GM12878 (cell line): ENCODE results near the gene ABCC9. TPM values are rescaled to one million over a fixed set of nuclear protein-coding genes. Genes with fewer than 3 reads are reported as not detected.

Experiments
- ATAC-seq: fragments of 200-7000 bp; cut with Tn5 transposase; 3 replicates; pipeline ENCODE4 v1.9.1; 2020; ENCODE audit warnings: mild to moderate bottlenecking, moderate library complexity
- BruUV-seq: library from RNA; stranded (reverse); fragments of 400-500 nt; replicated peaks from 2 replicates; lab custom pipeline; 2021; lab: Mats Ljungman, UMichigan
- CTCF ChIA-PET: fragments of 300-600 bp; sonication (Branson Sonifier 250); formaldehyde crosslinking; extraction: SDS; loops from one replicate; lab custom pipeline; 2021; ENCODE audit warnings: inconsistent platforms; lab: Yijun Ruan, JAX
- POLR2A ChIA-PET: fragments of 350-600 bp; formaldehyde crosslinking; extraction: SDS; loops from one replicate; lab custom pipeline; 2021; ENCODE audit warnings: inconsistent platforms; lab: Charles Lee
- RAD21 ChIA-PET: fragments of 300-600 bp; sonication (Branson Sonifier 250); formaldehyde crosslinking; loops from one replicate; lab custom pipeline; 2023; ENCODE audit warnings: antibody characterized with exemption; ENCODE audit not compliant: unreplicated experiment; lab: Charles Lee
- SMC1A ChIA-PET: fragments of 300-600 bp; sonication (Branson Sonifier 250); formaldehyde crosslinking; loops from one replicate; lab custom pipeline; 2023; ENCODE audit not compliant: unreplicated experiment, uncharacterized antibody; lab: Charles Lee
- DNase-seq: peaks from one replicate; pipeline ENCODE4 v3.0.0-alpha.2; 2011; ENCODE audit warnings: low read depth, low spot score
- FAIRE-seq: peaks from 3 replicates; lab custom pipeline; 2011; peaks lifted over from hg19 to GRCh38; lab: Jason Lieb, UNC
- H2AFZ ChIP-seq: 2 replicates; pipeline ENCODE4 v1.6.0; 2011; ENCODE audit warnings: low read depth, low read length, control low read depth; ENCODE audit not compliant: control insufficient read depth
- H3K27ac ChIP-seq: 2 replicates; pipeline ENCODE4 v1.5.1; 2011; ENCODE audit warnings: control low read depth; ENCODE audit not compliant: control insufficient read depth, insufficient read depth
- H3K27me3 ChIP-seq, 2 experiments: replicated peaks in 1 of 2; 2 replicates each; pipeline versions ENCODE4 v1.6.0 to v1.6.1; 2011; ENCODE audit warnings: low read length in 1 of 2; ENCODE audit not compliant: control insufficient read depth in 2 of 2, insufficient read depth in 2 of 2
- H3K36me3 ChIP-seq, 2 experiments: 2 replicates each; pipeline ENCODE4 v1.5.1; 2011; ENCODE audit warnings: low read length in 1 of 2; ENCODE audit not compliant: control insufficient read depth in 2 of 2, insufficient read depth in 2 of 2
- H3K4me1 ChIP-seq: 2 replicates; pipeline ENCODE4 v1.6.1; 2011; ENCODE audit warnings: mild to moderate bottlenecking, low read length, moderate library complexity, mixed read lengths; ENCODE audit not compliant: control insufficient read depth, insufficient read depth
- H3K4me2 ChIP-seq: 2 replicates; pipeline ENCODE4 v1.6.0; 2011; ENCODE audit warnings: control low read depth; ENCODE audit not compliant: control insufficient read depth, insufficient read depth
- H3K4me3 ChIP-seq: fragments of 200-600 bp; sonication (generic); 2 replicates; pipeline ENCODE4 v1.5.1; 2016
- H3K79me2 ChIP-seq: 2 replicates; pipeline ENCODE4 v1.6.0; 2011; ENCODE audit warnings: low read length; ENCODE audit not compliant: control insufficient read depth, insufficient read depth
- H3K9ac ChIP-seq: 2 replicates; pipeline ENCODE4 v1.8.0; 2011; ENCODE audit warnings: low read length, control low read depth, mixed read lengths; ENCODE audit not compliant: control insufficient read depth, insufficient read depth
- H3K9me3 ChIP-seq: replicated peaks from 3 replicates; pipeline ENCODE4 v1.5.1; 2011; ENCODE audit warnings: mild to moderate bottlenecking, low read length; ENCODE audit not compliant: control insufficient read depth, insufficient read depth
- H4K20me1 ChIP-seq: 2 replicates; pipeline ENCODE4 v1.6.0; 2011; ENCODE audit not compliant: control insufficient read depth, insufficient read depth
- BCL3 ChIP-seq: IDR thresholded peaks from 2 replicates; pipeline ENCODE4 v1.6.1; 2011; ENCODE audit warnings: borderline replicate concordance, low read depth, mild to moderate bottlenecking, moderate library complexity, low read length; ENCODE audit not compliant: insufficient read depth, poor library complexity, severe bottlenecking
- CREM ChIP-seq: IDR thresholded peaks from 2 replicates; pipeline ENCODE4 v1.6.1; 2014; ENCODE audit warnings: antibody characterized with exemption, low read depth
- CTCF ChIP-seq, 3 experiments: IDR thresholded peaks in 2 of 3; conservative IDR thresholded peaks in 1 of 3; 2 replicates each; pipeline ENCODE4 v1.5.1; 2011; ENCODE audit warnings: low read depth in 3 of 3, low read length in 3 of 3, mild to moderate bottlenecking in 3 of 3, control low read depth in 2 of 3, moderate library complexity in 2 of 3, inconsistent platforms in 1 of 3, mixed read lengths in 1 of 3; ENCODE audit not compliant: control insufficient read depth in 2 of 3, insufficient read depth in 1 of 3; ENCODE audit errors: extremely low read depth in 1 of 3
- HDGF ChIP-seq: fragments of 450-650 bp; IDR thresholded peaks from 2 replicates; pipeline ENCODE4 v1.6.1; 2016; ENCODE audit warnings: antibody characterized with exemption
- MTA2 ChIP-seq: fragments of 450-650 bp; IDR thresholded peaks from 2 replicates; pipeline ENCODE4 v1.6.1; 2016; ENCODE audit warnings: low read depth, mild to moderate bottlenecking, moderate library complexity
- MTA3 ChIP-seq: IDR thresholded peaks from 2 replicates; pipeline ENCODE4 v1.6.1; 2012; ENCODE audit warnings: low read length, inconsistent platforms, borderline replicate concordance
- RB1 ChIP-seq: fragments of 450-650 bp; formaldehyde crosslinking; IDR thresholded peaks from 2 replicates; pipeline ENCODE4 v1.6.1; 2017; ENCODE audit warnings: mild to moderate bottlenecking, borderline replicate concordance
- RBBP5 ChIP-seq: fragments of 200-600 bp; sonication (generic); conservative IDR thresholded peaks from 2 replicates; pipeline ENCODE4 v1.6.1; 2016
- RFX5 ChIP-seq: IDR thresholded peaks from 2 replicates; pipeline ENCODE4 v1.6.1; 2011; ENCODE audit warnings: low read depth, low read length, improper control_type of control experiment
- SREBF1 ChIP-seq: IDR thresholded peaks from 2 replicates; pipeline ENCODE4 v1.6.1; 2012; ENCODE audit warnings: mild to moderate bottlenecking, low read length
- TCF3 ChIP-seq: IDR thresholded peaks from 2 replicates; pipeline ENCODE4 v1.6.1; 2012; ENCODE audit warnings: low read depth, mild to moderate bottlenecking, low read length, borderline replicate concordance; ENCODE audit not compliant: insufficient read depth
- WGBS: methylation state at CpG from one replicate; pipeline ENCODE4 v1.1.6; 2016; ENCODE audit warnings: low lambda C conversion rate; ENCODE audit not compliant: insufficient replicate concordance, insufficient coverage; ENCODE audit errors: missing lambda C conversion rate; 5-methylcytosine and 5-hydroxymethylcytosine counted together
- in situ Hi-C: fragments of 300-500 bp; cut with MboI; formaldehyde crosslinking; loops from 9 replicates; pipeline ENCODE4 v1.14.3; 2018; ENCODE audit warnings: mixed read lengths
- intact Hi-C: fragments of 100-400 bp; cut with micrococcal nuclease; formaldehyde crosslinking; loops from one replicate; pipeline ENCODE4 v1.14.2; 2022; ENCODE audit not compliant: unreplicated experiment
- polyA plus RNA-seq, 11 experiments: library from polyadenylated mRNA; depleted of rRNA in 4 of 11; unstranded in 6 of 11; stranded (reverse) in 5 of 11; fragments of >200 nt; fragmentation: Nextera tagmentation in 4 of 11; fragmentation: Illumina TruSeq in 1 of 11; extraction: Ambion mirVana in 4 of 11; extraction: Trizol in 1 of 11; gene quantifications; 1 replicate in 1 of 11; 2 replicates in 10 of 11; pipeline versions ENCODE4 v1.2.1 to v1.2.3, GENCODE V29; 2011 to 2016; ENCODE audit warnings: inconsistent platforms in 2 of 11, missing spikeins in 2 of 11, low read depth in 1 of 11
- total RNA-seq, 4 experiments: library from RNA; depleted of rRNA in 3 of 4; stranded (reverse); fragments of >200 nt in 3 of 4; fragmentation: Illumina TruSeq in 1 of 4; extraction: Trizol in 1 of 4; gene quantifications; 2 replicates each; pipeline versions ENCODE4 v1.2.1 to v1.2.3, GENCODE V29; 2013 to 2021
- TF ChIP-seq, protein P1 (sequence below): fragments of 450-650 bp; IDR thresholded peaks from 2 replicates; pipeline ENCODE4 v1.6.1; 2017; ENCODE audit warnings: low read depth, mild to moderate bottlenecking, moderate library complexity
- TF ChIP-seq, protein P2 (sequence below): fragments of 450-650 bp; IDR thresholded peaks from 2 replicates; pipeline ENCODE4 v1.6.1; 2016; ENCODE audit warnings: mild to moderate bottlenecking
- TF ChIP-seq, protein P3 (sequence below): fragments of 450-650 bp; IDR thresholded peaks from 2 replicates; pipeline ENCODE4 v1.6.1; 2016; ENCODE audit warnings: mild to moderate bottlenecking

ABCC9 gene
- total and polyA plus RNA-seq, 10 of the 15 experiments (the other 5 are each of a cell fraction or from before 2014, with no cell fraction given): under 0.01 to 0.10 (median 0.04) TPM; not detected in 2

DNA sequence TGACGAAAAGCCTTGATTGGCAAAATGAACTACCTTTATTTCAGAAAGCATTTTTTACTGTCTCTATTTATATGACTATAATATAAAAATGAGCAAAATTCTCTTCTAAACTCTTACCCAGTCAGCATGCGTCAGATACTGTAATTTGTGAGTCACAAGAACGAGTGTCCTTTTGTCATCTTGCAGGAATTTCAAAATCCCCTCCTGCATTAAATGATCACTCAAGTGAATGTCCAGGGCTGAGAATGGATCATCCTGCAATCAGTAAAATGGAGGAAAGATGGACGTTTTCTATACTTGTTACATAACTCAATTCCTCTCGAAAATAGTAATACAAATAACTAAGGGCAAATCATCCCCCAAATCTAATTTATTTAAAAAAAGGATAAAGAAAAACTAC is 89.0 kb downstream of the ABCC9 start:
- ChIA-PET RAD21 (no interaction called here), CTCF (no interaction called here), POLR2A (no interaction called here), SMC1A (no interaction called here)
- H2AFZ ChIP-seq: no peak overlapping the region
- H3K27ac ChIP-seq: no peak overlapping the region
- intact Hi-C loops: no loop called here
- no peaks in the 10 kb centered on the region for H3K27me3 ChIP-seq
- FAIRE-seq: no peak
- no peak overlapping the region for H3K4me3 ChIP-seq
- no peak for DNase-seq
- no peaks in the 10 kb centered on the region for H4K20me1 ChIP-seq
- H3K4me1 ChIP-seq: no peaks in the 10 kb centered on the region
- in situ Hi-C loops: no loop called here
- ATAC-seq: no peak
- H3K79me2 ChIP-seq: no peaks in the 10 kb centered on the region
- no peak for TF ChIP-seq CTCF (IDR thresholded peaks at IDR 0.05 in 2 of 3, conservative IDR thresholded peaks at IDR 0.05 in 1 of 3; ENCODE audit: control insufficient read depth in 2 of 3, extremely low read depth in 1 of 3, insufficient read depth in 1 of 3, low read depth in 3 of 3, low read length in 3 of 3)
- TF ChIP-seq TCF3: no peak
- no peak for TF ChIP-seq RFX5
- TF ChIP-seq, protein P1, sequence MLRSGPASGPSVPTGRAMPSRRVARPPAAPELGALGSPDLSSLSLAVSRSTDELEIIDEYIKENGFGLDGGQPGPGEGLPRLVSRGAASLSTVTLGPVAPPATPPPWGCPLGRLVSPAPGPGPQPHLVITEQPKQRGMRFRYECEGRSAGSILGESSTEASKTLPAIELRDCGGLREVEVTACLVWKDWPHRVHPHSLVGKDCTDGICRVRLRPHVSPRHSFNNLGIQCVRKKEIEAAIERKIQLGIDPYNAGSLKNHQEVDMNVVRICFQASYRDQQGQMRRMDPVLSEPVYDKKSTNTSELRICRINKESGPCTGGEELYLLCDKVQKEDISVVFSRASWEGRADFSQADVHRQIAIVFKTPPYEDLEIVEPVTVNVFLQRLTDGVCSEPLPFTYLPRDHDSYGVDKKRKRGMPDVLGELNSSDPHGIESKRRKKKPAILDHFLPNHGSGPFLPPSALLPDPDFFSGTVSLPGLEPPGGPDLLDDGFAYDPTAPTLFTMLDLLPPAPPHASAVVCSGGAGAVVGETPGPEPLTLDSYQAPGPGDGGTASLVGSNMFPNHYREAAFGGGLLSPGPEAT: no peak
- TF ChIP-seq SREBF1: no peak
- TF ChIP-seq HDGF: no peak
- TF ChIP-seq RBBP5: no peak
- TF ChIP-seq MTA2: no peak
- no peak for TF ChIP-seq RB1
- TF ChIP-seq MTA3: no peak
- TF ChIP-seq CREM: no peak
- TF ChIP-seq, protein P2, sequence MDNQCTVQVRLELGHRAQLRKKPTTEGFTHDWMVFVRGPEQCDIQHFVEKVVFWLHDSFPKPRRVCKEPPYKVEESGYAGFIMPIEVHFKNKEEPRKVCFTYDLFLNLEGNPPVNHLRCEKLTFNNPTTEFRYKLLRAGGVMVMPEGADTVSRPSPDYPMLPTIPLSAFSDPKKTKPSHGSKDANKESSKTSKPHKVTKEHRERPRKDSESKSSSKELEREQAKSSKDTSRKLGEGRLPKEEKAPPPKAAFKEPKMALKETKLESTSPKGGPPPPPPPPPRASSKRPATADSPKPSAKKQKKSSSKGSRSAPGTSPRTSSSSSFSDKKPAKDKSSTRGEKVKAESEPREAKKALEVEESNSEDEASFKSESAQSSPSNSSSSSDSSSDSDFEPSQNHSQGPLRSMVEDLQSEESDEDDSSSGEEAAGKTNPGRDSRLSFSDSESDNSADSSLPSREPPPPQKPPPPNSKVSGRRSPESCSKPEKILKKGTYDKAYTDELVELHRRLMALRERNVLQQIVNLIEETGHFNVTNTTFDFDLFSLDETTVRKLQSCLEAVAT: no peak
- TF ChIP-seq, protein P3, sequence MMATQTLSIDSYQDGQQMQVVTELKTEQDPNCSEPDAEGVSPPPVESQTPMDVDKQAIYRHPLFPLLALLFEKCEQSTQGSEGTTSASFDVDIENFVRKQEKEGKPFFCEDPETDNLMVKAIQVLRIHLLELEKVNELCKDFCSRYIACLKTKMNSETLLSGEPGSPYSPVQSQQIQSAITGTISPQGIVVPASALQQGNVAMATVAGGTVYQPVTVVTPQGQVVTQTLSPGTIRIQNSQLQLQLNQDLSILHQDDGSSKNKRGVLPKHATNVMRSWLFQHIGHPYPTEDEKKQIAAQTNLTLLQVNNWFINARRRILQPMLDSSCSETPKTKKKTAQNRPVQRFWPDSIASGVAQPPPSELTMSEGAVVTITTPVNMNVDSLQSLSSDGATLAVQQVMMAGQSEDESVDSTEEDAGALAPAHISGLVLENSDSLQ: no peak
- no peak for TF ChIP-seq BCL3
- no peak overlapping the region for H3K9ac ChIP-seq
- WGBS: 14% methylated on average over 5 of the region's 5 CpGs
- H3K4me2 ChIP-seq: no peak overlapping the region
- no peaks in the 10 kb centered on the region for H3K36me3 ChIP-seq
- no peaks in the 10 kb centered on the region for H3K9me3 ChIP-seq
- BruUV-seq: no TSS peak
